ENCODE results near the gene PRKCD. TPM values are rescaled to one million over a fixed set of nuclear protein-coding genes. Genes with fewer than 3 reads are reported as not detected.

PRKCD gene
- total RNA-seq, 2 experiments from 2014 or later: 18.1 to 20.1 TPM

DNA sequence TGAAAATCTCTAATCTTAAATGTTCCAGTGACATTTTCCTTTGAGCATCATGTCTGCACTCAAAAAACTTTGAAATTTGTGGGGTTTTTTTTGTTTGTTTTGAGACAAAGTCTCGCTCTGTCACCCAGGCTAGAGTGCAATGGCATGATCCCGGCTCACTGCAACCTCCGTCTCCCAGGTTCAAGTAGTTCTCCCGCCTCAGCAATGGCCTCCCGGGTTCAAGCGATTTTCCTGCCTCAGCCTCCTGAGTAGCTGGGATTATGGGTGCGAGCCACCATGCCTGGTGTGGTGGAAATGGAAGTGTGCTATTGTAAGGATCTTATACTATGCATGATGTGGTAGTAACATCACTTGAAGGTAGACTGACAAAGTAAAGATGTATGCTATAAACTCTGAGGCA, 52.3 kb downstream of the PRKCD start:
- TF ChIP-seq, protein P1, sequence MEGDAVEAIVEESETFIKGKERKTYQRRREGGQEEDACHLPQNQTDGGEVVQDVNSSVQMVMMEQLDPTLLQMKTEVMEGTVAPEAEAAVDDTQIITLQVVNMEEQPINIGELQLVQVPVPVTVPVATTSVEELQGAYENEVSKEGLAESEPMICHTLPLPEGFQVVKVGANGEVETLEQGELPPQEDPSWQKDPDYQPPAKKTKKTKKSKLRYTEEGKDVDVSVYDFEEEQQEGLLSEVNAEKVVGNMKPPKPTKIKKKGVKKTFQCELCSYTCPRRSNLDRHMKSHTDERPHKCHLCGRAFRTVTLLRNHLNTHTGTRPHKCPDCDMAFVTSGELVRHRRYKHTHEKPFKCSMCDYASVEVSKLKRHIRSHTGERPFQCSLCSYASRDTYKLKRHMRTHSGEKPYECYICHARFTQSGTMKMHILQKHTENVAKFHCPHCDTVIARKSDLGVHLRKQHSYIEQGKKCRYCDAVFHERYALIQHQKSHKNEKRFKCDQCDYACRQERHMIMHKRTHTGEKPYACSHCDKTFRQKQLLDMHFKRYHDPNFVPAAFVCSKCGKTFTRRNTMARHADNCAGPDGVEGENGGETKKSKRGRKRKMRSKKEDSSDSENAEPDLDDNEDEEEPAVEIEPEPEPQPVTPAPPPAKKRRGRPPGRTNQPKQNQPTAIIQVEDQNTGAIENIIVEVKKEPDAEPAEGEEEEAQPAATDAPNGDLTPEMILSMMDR (IDR thresholded peaks at IDR 0.05): no peak
- H3K36me3 Mint-ChIP-seq (ENCODE audit: low read depth): no peaks in the 10 kb centered on the region
- peaks cover 2% of the 10 kb centered on the region for H3K9me3 Mint-ChIP-seq
- H3K27me3 Mint-ChIP-seq: no peaks in the 10 kb centered on the region
- ATAC-seq (ENCODE audit: poor library complexity) (no peak), DNase-seq (no peak)
- ChIA-PET CTCF (no interaction called here), POLR2A (no interaction called here)
- H3K27ac ChIP-seq (ENCODE audit: low read depth in 1 of 2, low read length in 2 of 2): no peak overlapping the region
- H3K4me3 Mint-ChIP-seq: no peak overlapping the region
- peaks cover 7 to 10% of the 10 kb centered on the region in 2 experiments for H3K9me3 ChIP-seq (ENCODE audit: control insufficient read depth in 1 of 2, insufficient read depth in 1 of 2, low read length in 2 of 2)
- no peak overlapping the region for H3K4me3 ChIP-seq (ENCODE audit: low read length)
- H3K27me3 ChIP-seq (ENCODE audit: control insufficient read depth in 1 of 2, insufficient read depth in 2 of 2, low read length in 2 of 2): no peaks in the 10 kb centered on the region
- intact Hi-C loops (cut with DNase I, micrococcal nuclease): no loop called here
- H3K36me3 ChIP-seq (ENCODE audit: insufficient read depth, low read length): no peaks in the 10 kb centered on the region
- no peak overlapping the region for H3K27ac Mint-ChIP-seq
- no peaks in the 10 kb centered on the region for H3K4me1 Mint-ChIP-seq (ENCODE audit: low read depth)
- no peaks in the 10 kb centered on the region for H3K4me1 ChIP-seq (ENCODE audit: insufficient read depth, low read length)

DNA sequence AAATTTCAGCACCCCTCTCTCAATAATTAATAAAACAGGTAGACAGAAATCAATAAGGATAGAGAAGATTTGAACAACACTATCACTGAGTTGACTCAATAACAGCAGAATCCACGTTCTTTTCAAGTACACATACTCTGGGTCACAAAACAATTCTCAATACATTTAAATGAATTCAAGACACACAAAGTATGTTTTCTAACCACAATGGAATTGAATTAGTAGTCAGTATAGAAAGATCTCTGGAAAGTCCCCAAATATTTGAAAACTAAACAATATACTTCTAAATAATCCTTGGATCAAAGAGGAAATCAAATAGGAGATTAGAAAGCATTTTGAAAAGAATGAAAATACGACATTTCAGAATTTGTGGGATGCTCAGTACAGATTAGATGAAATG, 54.8 kb downstream of the PRKCD start:
- peaks cover 6% of the 10 kb centered on the region for H3K4me1 ChIP-seq (ENCODE audit: insufficient read depth, low read length)
- ChIA-PET POLR2A (no interaction called here), CTCF (no interaction called here)
- Mint-ChIP-seq H3K36me3 (ENCODE audit: low read depth) (no peaks in the 10 kb centered on the region), H3K27me3 (no peaks in the 10 kb centered on the region), H3K4me1 (ENCODE audit: low read depth) (peaks cover 5% of the 10 kb centered on the region), H3K4me3 (no peak overlapping the region), H3K9me3 (no peaks in the 10 kb centered on the region), H3K27ac (no peak overlapping the region)
- intact Hi-C loops (cut with DNase I, micrococcal nuclease): no loop called here
- no peaks in the 10 kb centered on the region for H3K36me3 ChIP-seq (ENCODE audit: insufficient read depth, low read length)
- ATAC-seq (ENCODE audit: poor library complexity): no peak
- no peak overlapping the region for H3K4me3 ChIP-seq (ENCODE audit: low read length)
- H3K27ac ChIP-seq (ENCODE audit: low read depth in 1 of 2, low read length in 2 of 2): no peak overlapping the region
- H3K9me3 ChIP-seq (ENCODE audit: control insufficient read depth in 1 of 2, insufficient read depth in 1 of 2, low read length in 2 of 2): no peaks in the 10 kb centered on the region
- no peak for DNase-seq
- TF ChIP-seq, protein P1 (IDR thresholded peaks at IDR 0.05): no peak
- H3K27me3 ChIP-seq (ENCODE audit: control insufficient read depth in 1 of 2, insufficient read depth in 2 of 2, low read length in 2 of 2): no peaks in the 10 kb centered on the region

DNA sequence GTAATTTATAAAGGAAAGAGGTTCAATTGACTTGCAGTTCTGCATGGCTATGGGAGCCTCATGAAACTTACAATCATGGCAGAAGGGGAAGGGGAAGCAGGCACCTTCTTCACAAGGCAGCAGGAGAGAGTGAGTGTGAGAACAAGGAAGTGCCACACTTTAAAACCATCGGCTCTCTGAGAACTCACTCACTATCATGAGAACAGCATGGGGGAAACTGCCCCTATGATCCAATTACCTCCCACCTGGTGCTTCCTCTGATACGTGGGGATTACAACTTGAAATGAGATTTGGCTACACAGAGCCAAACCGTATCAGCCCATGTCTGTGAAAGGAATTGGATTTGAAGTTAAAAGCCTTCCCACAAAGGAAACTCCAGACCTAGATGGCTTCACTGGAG, 55.7 kb downstream of the PRKCD start:
- Mint-ChIP-seq H3K27ac (no peak overlapping the region), H3K4me1 (ENCODE audit: low read depth) (peaks cover 5% of the 10 kb centered on the region), H3K27me3 (no peaks in the 10 kb centered on the region), H3K4me3 (no peak overlapping the region), H3K36me3 (ENCODE audit: low read depth) (no peaks in the 10 kb centered on the region), H3K9me3 (no peaks in the 10 kb centered on the region)
- no peak overlapping the region for H3K27ac ChIP-seq (ENCODE audit: low read depth in 1 of 2, low read length in 2 of 2)
- H3K27me3 ChIP-seq (ENCODE audit: control insufficient read depth in 1 of 2, insufficient read depth in 2 of 2, low read length in 2 of 2): no peaks in the 10 kb centered on the region
- TF ChIP-seq, protein P1 (IDR thresholded peaks at IDR 0.05): no peak
- H3K4me1 ChIP-seq (ENCODE audit: insufficient read depth, low read length): peaks cover 6% of the 10 kb centered on the region
- no peak for ATAC-seq (ENCODE audit: poor library complexity)
- ChIA-PET CTCF (no interaction called here), POLR2A (no interaction called here)
- no peak for DNase-seq
- H3K9me3 ChIP-seq (ENCODE audit: control insufficient read depth in 1 of 2, insufficient read depth in 1 of 2, low read length in 2 of 2): no peaks in the 10 kb centered on the region
- H3K36me3 ChIP-seq (ENCODE audit: insufficient read depth, low read length): no peaks in the 10 kb centered on the region
- no peak overlapping the region for H3K4me3 ChIP-seq (ENCODE audit: low read length)
- intact Hi-C loops (cut with DNase I, micrococcal nuclease): no loop called here

All from CD4-positive, alpha-beta T cell (primary cell).